ENCODE data around the gene ADGRL3. TPM values are rescaled to one million over a fixed set of nuclear protein-coding genes. Genes with fewer than 3 reads are reported as not detected.

ADGRL3 gene
- total and polyA plus RNA-seq, 4 donors = 0.39 to 59.9 (median 2.9) TPM

DNA sequence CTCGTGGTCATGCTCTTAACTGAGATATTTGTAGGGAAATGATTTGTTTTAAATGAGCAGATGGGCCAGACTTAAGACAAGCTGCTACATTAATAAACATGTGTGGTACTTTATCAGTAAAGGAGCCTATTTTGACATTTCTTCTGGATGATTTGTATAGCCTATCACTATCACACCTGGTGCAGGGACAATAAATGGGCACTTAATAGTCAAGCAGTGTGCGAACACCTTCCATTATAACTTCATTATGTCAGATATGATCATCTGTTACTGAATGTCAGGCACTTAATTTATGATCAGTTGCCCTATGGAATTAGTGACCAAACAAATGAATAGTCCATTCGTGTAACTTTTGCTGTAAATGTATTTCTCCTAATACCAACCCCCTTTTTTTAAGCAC is 628.8 kb downstream of the ADGRL3 start:
- H3K4me1 ChIP-seq (ENCODE audit: control insufficient read depth in 5 of 5, insufficient read depth in 5 of 5, low read length in 5 of 5) = peaks cover 0 to 3% (median 0%) of the 10 kb centered on the region in 5 donors
- no peaks in the 10 kb centered on the region for H3K36me3 ChIP-seq (ENCODE audit: control insufficient read depth in 4 of 4, insufficient read depth in 4 of 4, low read length in 4 of 4)
- no peaks in the 10 kb centered on the region for H3K27me3 ChIP-seq (ENCODE audit: control insufficient read depth in 3 of 3, insufficient read depth in 3 of 3, low read length in 2 of 3)
- H3K9ac ChIP-seq (ENCODE audit: insufficient read depth in 1 of 2, low read length in 2 of 2) = no peak overlapping the region
- DNase-seq (no peak), ATAC-seq (ENCODE audit: insufficient read depth, low FRiP score) (no peak)
- TF ChIP-seq, protein P1, sequence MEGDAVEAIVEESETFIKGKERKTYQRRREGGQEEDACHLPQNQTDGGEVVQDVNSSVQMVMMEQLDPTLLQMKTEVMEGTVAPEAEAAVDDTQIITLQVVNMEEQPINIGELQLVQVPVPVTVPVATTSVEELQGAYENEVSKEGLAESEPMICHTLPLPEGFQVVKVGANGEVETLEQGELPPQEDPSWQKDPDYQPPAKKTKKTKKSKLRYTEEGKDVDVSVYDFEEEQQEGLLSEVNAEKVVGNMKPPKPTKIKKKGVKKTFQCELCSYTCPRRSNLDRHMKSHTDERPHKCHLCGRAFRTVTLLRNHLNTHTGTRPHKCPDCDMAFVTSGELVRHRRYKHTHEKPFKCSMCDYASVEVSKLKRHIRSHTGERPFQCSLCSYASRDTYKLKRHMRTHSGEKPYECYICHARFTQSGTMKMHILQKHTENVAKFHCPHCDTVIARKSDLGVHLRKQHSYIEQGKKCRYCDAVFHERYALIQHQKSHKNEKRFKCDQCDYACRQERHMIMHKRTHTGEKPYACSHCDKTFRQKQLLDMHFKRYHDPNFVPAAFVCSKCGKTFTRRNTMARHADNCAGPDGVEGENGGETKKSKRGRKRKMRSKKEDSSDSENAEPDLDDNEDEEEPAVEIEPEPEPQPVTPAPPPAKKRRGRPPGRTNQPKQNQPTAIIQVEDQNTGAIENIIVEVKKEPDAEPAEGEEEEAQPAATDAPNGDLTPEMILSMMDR (IDR thresholded peaks at IDR 0.05; ENCODE audit: control extremely low read depth, extremely low read depth) = no peak
- H3K27ac ChIP-seq (ENCODE audit: low read depth in 1 of 2, low read length in 1 of 2) = no peak overlapping the region
- H3K9me3 ChIP-seq (ENCODE audit: control insufficient read depth in 4 of 4, insufficient read depth in 3 of 4, low read length in 3 of 4) = no peaks in the 10 kb centered on the region
- no peak overlapping the region for H3K4me3 ChIP-seq
- 89 to 90% methylated on average over 3 of the region's 3 CpGs for WGBS, 2 donors

GRCh38 chr4:61831987-61832386 is 631.9 kb downstream of the ADGRL3 start:
- TF ChIP-seq, protein P1 (IDR thresholded peaks at IDR 0.05; ENCODE audit: control extremely low read depth, extremely low read depth) = no peak
- WGBS, 2 donors = 80 to 83% methylated on average over 1 of the region's 1 CpG

GRCh38 chr4:61837395-61837794 is 637.3 kb downstream of the ADGRL3 start:
- no peak overlapping the region for H3K4me3 ChIP-seq
- no peaks in the 10 kb centered on the region for H3K9me3 ChIP-seq (ENCODE audit: control insufficient read depth in 4 of 4, insufficient read depth in 3 of 4, low read length in 3 of 4)
- WGBS, 2 donors = 82 to 85% methylated on average over 2 of the region's 2 CpGs
- H3K9ac ChIP-seq (ENCODE audit: insufficient read depth in 1 of 2, low read length in 2 of 2) = no peak overlapping the region
- H3K27me3 ChIP-seq (ENCODE audit: control insufficient read depth in 3 of 3, insufficient read depth in 3 of 3, low read length in 2 of 3) = no peaks in the 10 kb centered on the region
- no peak overlapping the region for H3K27ac ChIP-seq (ENCODE audit: low read depth in 1 of 2, low read length in 1 of 2)
- no peak for ATAC-seq (ENCODE audit: insufficient read depth, low FRiP score)
- TF ChIP-seq, protein P1 (IDR thresholded peaks at IDR 0.05; ENCODE audit: control extremely low read depth, extremely low read depth) = no peak
- H3K36me3 ChIP-seq (ENCODE audit: control insufficient read depth in 4 of 4, insufficient read depth in 4 of 4, low read length in 4 of 4) = no peaks in the 10 kb centered on the region
- DNase-seq = no peak
- H3K4me1 ChIP-seq (ENCODE audit: control insufficient read depth in 5 of 5, insufficient read depth in 5 of 5, low read length in 5 of 5) = peaks cover 0 to 6% (median 0%) of the 10 kb centered on the region in 5 donors

More at GRCh38 chr4:61831987-61832386, 631.9 kb downstream of the ADGRL3 start:
- DNase-seq (peak in 1 of 3 donors; percentile 11), ATAC-seq (ENCODE audit: insufficient read depth, low FRiP score) (no peak)
- Histone ChIP-seq H3K4me3 (no peak overlapping the region), H3K4me1 (ENCODE audit: control insufficient read depth in 5 of 5, insufficient read depth in 5 of 5, low read length in 5 of 5) (peaks cover 0 to 3% (median 0%) of the 10 kb centered on the region in 5 donors), H3K36me3 (ENCODE audit: control insufficient read depth in 4 of 4, insufficient read depth in 4 of 4, low read length in 4 of 4) (no peaks in the 10 kb centered on the region), H3K27me3 (ENCODE audit: control insufficient read depth in 3 of 3, insufficient read depth in 3 of 3, low read length in 2 of 3) (no peaks in the 10 kb centered on the region), H3K9ac (ENCODE audit: insufficient read depth in 1 of 2, low read length in 2 of 2) (no peak overlapping the region), H3K27ac (ENCODE audit: low read depth in 1 of 2, low read length in 1 of 2) (no peak overlapping the region), H3K9me3 (ENCODE audit: control insufficient read depth in 4 of 4, insufficient read depth in 3 of 4, low read length in 3 of 4) (no peaks in the 10 kb centered on the region)

DNA sequence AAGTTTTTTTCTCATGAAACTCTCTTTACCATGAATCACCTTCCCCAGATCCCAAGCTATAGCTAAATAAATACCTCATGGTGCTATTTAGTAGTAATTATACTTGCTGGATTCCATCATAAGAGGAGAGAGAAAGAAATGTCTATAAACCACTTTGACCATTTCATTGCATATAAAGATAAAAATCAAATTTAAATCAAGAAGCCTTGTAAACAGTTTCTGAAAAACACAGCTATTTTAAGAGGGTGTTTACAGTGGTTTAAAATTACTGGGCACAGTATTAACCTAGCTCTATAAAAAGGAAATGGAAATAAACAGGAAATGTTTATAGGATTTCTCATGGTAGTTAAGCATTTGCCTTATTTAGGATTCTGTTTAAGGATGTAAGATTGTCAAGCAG is 637.9 kb downstream of the ADGRL3 start:
- TF ChIP-seq, protein P1 (IDR thresholded peaks at IDR 0.05; ENCODE audit: control extremely low read depth, extremely low read depth) = no peak
- ATAC-seq (ENCODE audit: insufficient read depth, low FRiP score) = no peak
- Histone ChIP-seq H3K9me3 (ENCODE audit: control insufficient read depth in 4 of 4, insufficient read depth in 3 of 4, low read length in 3 of 4) (no peaks in the 10 kb centered on the region), H3K27me3 (ENCODE audit: control insufficient read depth in 3 of 3, insufficient read depth in 3 of 3, low read length in 2 of 3) (no peaks in the 10 kb centered on the region), H3K36me3 (ENCODE audit: control insufficient read depth in 4 of 4, insufficient read depth in 4 of 4, low read length in 4 of 4) (no peaks in the 10 kb centered on the region), H3K4me3 (no peak overlapping the region), H3K9ac (ENCODE audit: insufficient read depth in 1 of 2, low read length in 2 of 2) (no peak overlapping the region), H3K27ac (ENCODE audit: low read depth in 1 of 2, low read length in 1 of 2) (no peak overlapping the region), H3K4me1 (ENCODE audit: control insufficient read depth in 5 of 5, insufficient read depth in 5 of 5, low read length in 5 of 5) (peaks cover 0 to 5% (median 0%) of the 10 kb centered on the region in 5 donors)
- peak in 1 of 3 donors; percentile 16 for DNase-seq
